T-helper 2 cell treated with Interferon-gamma antibody and Interleukin-4, amounts not matched to agents 5 μg/mL and 100 μg/mL, for 36 hours (primary cell): Measurements from ENCODE around the gene PLK5.
A peak's percentile ranks its signal among the peaks of the same experiment; 100 is the strongest.
"Not testable (repeated sequence)": the region's sequence is repeated elsewhere in the genome, so short reads cannot be mapped to it uniquely, and the experiment has no call there.

Experiments
- DNase-seq: peaks from one replicate; pipeline ENCODE4 v3.0.0; 2021; ENCODE audit warnings: low spot score
- H3K27ac Mint-ChIP-seq: one replicate; pipeline ENCODE4 v1.8.0; 2021; ENCODE audit warnings: mild to moderate bottlenecking, mixed read lengths
- H3K27me3 Mint-ChIP-seq: one replicate; pipeline ENCODE4 v1.8.0; 2021; ENCODE audit warnings: low read depth, mixed read lengths
- H3K36me3 Mint-ChIP-seq: one replicate; pipeline ENCODE4 v1.8.0; 2021; ENCODE audit warnings: low read depth, mixed read lengths
- H3K4me1 Mint-ChIP-seq: one replicate; pipeline ENCODE4 v1.8.0; 2021; ENCODE audit warnings: low read depth, mixed read lengths
- H3K4me3 Mint-ChIP-seq: one replicate; pipeline ENCODE4 v1.8.0; 2022; ENCODE audit warnings: mild to moderate bottlenecking, moderate library complexity, mixed read lengths
- H3K9me3 Mint-ChIP-seq: one replicate; pipeline ENCODE4 v1.8.0; 2021; ENCODE audit warnings: mixed read lengths

The PLK5 gene

DNA sequence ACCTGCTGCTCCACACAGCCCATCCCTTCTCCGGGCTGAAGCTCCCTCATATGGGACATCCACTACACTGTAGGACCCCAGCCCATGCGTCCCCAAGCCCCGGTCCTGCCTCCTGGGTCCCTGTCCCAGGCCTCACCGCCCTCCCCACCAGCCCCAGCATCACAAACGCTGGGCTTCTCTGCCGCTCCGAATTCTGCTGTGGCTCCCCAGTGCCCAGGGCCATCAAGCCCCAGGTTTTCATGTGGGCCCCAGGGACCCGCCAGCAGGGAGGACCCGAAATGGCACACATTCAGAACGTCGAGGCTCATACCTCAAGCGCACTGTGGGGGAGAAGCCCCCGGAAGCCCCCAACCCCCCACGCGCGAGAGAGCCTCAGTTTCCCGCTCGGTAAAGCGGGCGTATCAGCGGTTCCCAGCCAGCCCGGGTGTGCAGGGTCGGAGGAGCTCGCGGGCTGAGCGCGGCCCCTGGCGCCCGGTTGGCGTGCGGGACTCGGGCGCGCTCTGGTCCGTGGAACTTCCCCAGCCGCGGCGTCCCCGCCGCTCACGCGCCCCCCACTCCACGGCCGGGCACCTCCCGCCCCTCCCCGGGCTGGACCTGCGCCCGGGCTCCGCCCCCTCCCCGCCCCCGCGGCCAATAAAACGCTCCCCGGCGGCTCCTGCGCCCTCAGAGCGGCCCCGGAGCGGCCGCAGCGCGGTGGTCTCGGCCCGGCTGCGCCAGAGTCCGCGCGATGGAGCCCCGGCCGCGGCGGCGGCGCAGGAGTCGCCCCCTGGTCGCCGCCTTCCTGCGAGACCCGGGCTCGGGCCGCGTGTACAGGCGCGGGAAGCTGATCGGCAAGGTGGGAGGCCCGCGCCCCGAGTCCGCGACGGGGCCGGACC is at the start of gene PLK5:
TSS of gene PLK5 (plus strand) at position 666 of the 875 bp plus-strand sequence. CDS start 2,920 bp downstream, outside the sequence.
- H3K4me3 Mint-ChIP-seq: no peak within 1 kb of the TSS
- no peak for DNase-seq
- peaks cover 22% of the 10 kb centered on the region for H3K27me3 Mint-ChIP-seq
- H3K36me3 Mint-ChIP-seq: no peaks in the 10 kb centered on the region
- H3K9me3 Mint-ChIP-seq: no peaks in the 10 kb centered on the region
- H3K4me1 Mint-ChIP-seq: peaks cover 3% of the 10 kb centered on the region
- H3K27ac Mint-ChIP-seq: no peak within 1 kb of the TSS

DNA sequence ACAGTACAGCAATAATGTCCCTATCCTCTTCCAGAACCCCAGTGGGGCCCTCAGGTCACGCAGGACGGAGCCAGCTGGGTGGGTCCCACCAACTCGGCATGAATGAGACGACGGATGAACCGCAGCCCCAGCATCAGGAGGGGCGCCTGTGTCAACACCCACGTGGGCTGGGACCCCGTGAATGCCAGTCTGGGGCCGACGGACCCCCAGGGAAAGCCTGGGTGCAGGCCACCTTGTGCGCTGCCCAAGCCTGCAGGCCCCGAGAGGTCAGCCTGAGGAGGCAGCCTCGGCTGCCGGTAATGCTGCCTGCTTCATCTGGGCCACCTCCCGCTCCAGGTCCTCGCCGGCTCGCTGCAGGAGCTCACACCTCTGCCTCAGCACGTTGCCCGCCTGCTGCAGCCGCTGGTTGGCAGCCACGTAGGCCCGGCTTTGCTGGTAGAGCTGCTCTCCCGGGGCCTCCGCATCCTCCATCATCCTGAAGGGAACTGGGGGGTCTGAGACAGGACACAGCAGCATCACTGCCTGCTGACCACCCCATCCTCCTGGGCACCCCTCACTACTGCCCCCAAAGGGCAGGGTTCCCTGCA is 49.0 kb upstream of the PLK5 start:
- H3K9me3 Mint-ChIP-seq: no peaks in the 10 kb centered on the region
- no peak for DNase-seq
- peaks cover 6% of the 10 kb centered on the region for H3K36me3 Mint-ChIP-seq
- H3K27ac Mint-ChIP-seq: no peak overlapping the region
- no peak overlapping the region for H3K4me3 Mint-ChIP-seq
- H3K4me1 Mint-ChIP-seq: peaks cover 8% of the 10 kb centered on the region
- H3K27me3 Mint-ChIP-seq: peaks cover 15% of the 10 kb centered on the region

DNA sequence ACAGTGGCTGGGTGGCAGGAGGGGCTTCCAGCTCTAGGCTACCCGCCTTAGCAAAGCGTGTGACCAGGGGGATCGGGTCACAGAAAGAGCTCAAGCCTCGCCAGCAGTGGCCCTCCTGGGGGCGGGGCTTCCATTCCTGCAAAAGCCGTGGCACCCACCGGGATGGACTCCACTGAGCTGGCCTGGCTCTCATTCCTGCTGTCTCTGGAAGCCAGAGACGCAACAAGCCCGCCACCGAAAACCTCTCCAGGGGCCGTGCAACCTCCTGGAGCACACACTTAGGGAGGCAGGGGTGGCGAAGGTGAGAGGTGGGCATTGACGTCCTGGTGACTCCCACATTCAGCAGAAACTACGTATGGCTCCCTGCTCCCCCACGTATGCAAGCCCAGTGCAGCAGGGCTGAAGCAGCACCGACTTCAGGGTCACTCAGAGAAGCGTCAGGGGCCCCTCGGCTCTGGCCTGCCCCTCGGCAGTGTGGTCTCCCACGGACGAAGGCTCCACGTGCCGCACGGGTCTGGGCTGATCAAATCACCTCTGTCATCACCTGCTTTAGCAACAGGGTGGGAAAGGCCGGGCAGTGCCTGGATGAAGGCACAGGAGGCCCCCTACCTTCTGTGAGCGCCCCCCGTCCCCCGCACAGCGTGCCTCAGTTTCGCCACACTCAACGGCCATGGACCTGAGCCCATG is 48.0 kb upstream of the PLK5 start:
- no peaks in the 10 kb centered on the region for H3K9me3 Mint-ChIP-seq
- peaks cover 12% of the 10 kb centered on the region for H3K27me3 Mint-ChIP-seq
- DNase-seq: no peak
- peaks cover 6% of the 10 kb centered on the region for H3K36me3 Mint-ChIP-seq
- peaks cover 8% of the 10 kb centered on the region for H3K4me1 Mint-ChIP-seq
- no peak overlapping the region for H3K4me3 Mint-ChIP-seq
- H3K27ac Mint-ChIP-seq: no peak overlapping the region

- not testable (repeated sequence) for DNase-seq, H3K9me3 Mint-ChIP-seq, H3K27ac Mint-ChIP-seq, H3K27me3 Mint-ChIP-seq, H3K4me3 Mint-ChIP-seq, H3K4me1 Mint-ChIP-seq, H3K36me3 Mint-ChIP-seq
These were observed 46.8 kb upstream of the PLK5 start for GRCh38 chr19:1477056-1477455.

DNA sequence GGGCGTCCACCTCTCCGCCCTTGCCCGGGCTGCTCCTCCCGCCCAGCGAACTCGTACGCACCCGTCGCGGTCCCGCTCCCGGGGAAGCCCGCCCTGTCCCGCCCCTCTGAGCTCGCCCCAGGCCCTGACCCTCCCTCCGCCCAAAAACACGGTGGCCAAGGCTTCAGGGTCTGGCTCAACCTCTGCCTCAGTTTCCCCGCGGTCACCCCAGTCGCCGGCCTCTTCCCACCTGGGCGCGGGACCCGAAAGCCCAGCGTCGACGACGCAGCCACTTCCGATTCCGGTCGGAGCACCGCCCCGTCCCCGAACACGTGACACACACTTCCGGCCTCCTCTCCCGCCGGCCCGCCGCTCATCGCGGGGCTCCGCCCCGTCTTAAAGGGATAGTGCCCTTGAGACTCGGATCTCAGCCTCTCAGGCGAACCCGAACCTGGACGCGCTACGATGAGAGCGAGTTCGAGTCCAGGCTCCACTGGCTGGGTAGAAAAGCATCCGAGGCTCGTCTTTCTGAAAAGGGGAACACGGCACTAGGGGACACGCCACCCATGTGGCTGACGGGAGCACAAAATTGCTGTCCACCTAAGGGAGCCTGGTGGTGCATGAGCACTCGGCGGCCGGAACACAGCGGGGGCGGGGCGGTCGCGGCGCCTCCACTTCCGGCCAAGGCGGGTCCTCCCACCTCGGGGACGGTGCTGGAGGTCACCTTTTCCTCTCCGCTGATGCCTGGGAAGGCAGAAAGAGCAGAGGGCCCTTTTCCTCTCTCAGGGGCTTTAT is 44.8 kb upstream of the PLK5 start, which contains the start of gene C19orf25:
TSS of gene C19orf25 (minus strand) at position 282 of the 774 bp plus-strand sequence. CDS start 312 bp downstream, outside the sequence.
- peaks cover 6% of the 10 kb centered on the region for H3K36me3 Mint-ChIP-seq
- H3K4me1 Mint-ChIP-seq: peaks cover 8% of the 10 kb centered on the region
- H3K4me3 Mint-ChIP-seq: peak within 1 kb of the TSS; percentile 99
- H3K27ac Mint-ChIP-seq: peak within 1 kb of the TSS; percentile 98
- H3K27me3 Mint-ChIP-seq: no peaks in the 10 kb centered on the region
- H3K9me3 Mint-ChIP-seq: no peaks in the 10 kb centered on the region
- DNase-seq: peak; percentile 92

GRCh38 chr19:1481224-1481892 is 42.5 kb upstream of the PLK5 start:
- no peak overlapping the region for H3K4me3 Mint-ChIP-seq
- no peak overlapping the region for H3K27ac Mint-ChIP-seq
- peaks cover 8% of the 10 kb centered on the region for H3K4me1 Mint-ChIP-seq
- no peaks in the 10 kb centered on the region for H3K27me3 Mint-ChIP-seq
- H3K9me3 Mint-ChIP-seq: no peaks in the 10 kb centered on the region
- peaks cover 6% of the 10 kb centered on the region for H3K36me3 Mint-ChIP-seq
- DNase-seq: no peak

DNA sequence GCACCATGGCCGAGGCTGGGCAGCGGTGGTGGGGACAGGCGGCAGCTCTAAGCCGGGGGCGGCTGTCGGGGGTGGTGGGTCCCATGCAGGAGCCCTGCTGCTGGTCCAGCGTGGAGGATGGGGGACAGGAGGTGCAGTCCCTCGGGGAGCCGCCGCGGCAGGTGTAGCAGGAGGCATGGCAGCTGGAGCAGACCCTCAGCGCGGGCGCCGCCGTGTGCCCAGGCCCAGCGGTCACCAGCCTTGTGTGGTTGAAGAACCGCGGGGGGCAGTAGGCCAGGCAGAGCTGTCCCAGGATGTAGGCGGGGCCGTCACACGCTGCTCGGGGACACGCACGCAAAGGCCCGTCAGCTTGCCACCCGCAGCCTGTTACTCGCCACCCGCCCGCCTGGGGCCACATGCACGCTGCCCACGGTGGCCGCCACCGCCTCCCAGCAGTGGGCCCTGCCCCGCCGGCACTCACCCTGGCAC is 42.0 kb upstream of the PLK5 start:
- Mint-ChIP-seq H3K4me1 (peaks cover 8% of the 10 kb centered on the region), H3K27me3 (no peaks in the 10 kb centered on the region), H3K27ac (no peak overlapping the region), H3K4me3 (no peak overlapping the region), H3K36me3 (peaks cover 6% of the 10 kb centered on the region), H3K9me3 (no peaks in the 10 kb centered on the region)
- no peak for DNase-seq

DNA sequence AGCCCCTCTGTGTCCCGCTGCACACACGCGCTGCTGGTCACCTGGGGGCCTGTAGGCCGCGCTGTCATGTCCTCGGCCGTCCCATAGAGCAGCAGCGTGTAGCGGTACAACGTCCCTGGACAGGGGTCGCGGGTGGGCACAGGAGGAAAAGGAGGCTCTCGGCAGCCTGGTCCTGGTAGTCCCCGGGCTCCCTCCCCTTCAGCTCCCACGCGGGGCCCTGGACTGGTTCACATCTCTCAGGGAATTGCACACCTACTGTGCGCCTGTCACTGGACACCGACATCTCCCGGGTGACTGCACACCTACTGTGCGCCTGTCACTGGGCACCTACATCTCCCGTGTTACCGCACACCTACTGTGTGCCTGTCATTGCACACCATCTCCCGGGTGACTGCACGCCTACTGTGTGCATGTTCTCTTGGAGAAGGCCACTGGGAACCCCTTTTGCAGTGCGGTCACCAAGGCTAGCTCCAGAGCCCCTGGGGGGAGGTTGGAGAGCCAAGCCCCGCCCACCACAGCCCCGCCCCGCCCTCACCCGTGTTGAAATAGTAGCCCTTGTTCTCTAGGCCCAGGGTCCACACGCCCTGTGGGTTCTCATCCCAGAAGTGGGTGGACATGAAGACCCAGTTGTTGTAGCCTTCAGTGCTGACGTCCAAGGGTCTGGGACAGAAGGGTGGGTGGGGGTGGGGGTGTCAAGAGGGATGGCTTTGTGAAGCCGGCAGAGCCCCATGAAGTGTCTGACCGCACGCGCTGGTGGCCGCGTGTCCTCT is 41.3 kb upstream of the PLK5 start:
- H3K36me3 Mint-ChIP-seq: peaks cover 2% of the 10 kb centered on the region

GRCh38 chr19:1483131-1483978 is 40.5 kb upstream of the PLK5 start:
- Mint-ChIP-seq H3K27me3 (no peaks in the 10 kb centered on the region), H3K4me3 (no peak overlapping the region), H3K4me1 (peaks cover 4% of the 10 kb centered on the region)

More for the DNA sequence above, 41.3 kb upstream of the PLK5 start:
- no peaks in the 10 kb centered on the region for H3K27me3 Mint-ChIP-seq
- H3K4me1 Mint-ChIP-seq: peaks cover 4% of the 10 kb centered on the region
- no peak for DNase-seq
- H3K4me3 Mint-ChIP-seq: no peak overlapping the region
- no peaks in the 10 kb centered on the region for H3K9me3 Mint-ChIP-seq
- H3K27ac Mint-ChIP-seq: no peak overlapping the region

GRCh38 chr19:1483979-1484428 is 39.9 kb upstream of the PLK5 start:
- no peaks in the 10 kb centered on the region for H3K9me3 Mint-ChIP-seq
- H3K36me3 Mint-ChIP-seq: peaks cover under 1% of the 10 kb centered on the region
- no peak for DNase-seq
- H3K27me3 Mint-ChIP-seq: no peaks in the 10 kb centered on the region
- H3K4me3 Mint-ChIP-seq: no peak overlapping the region
- H3K4me1 Mint-ChIP-seq: peaks cover 3% of the 10 kb centered on the region
- no peak overlapping the region for H3K27ac Mint-ChIP-seq

More at GRCh38 chr19:1483131-1483978, 40.5 kb upstream of the PLK5 start:
- no peak overlapping the region for H3K27ac Mint-ChIP-seq
- H3K9me3 Mint-ChIP-seq: no peaks in the 10 kb centered on the region
- DNase-seq: no peak
- H3K36me3 Mint-ChIP-seq: peaks cover 2% of the 10 kb centered on the region

DNA sequence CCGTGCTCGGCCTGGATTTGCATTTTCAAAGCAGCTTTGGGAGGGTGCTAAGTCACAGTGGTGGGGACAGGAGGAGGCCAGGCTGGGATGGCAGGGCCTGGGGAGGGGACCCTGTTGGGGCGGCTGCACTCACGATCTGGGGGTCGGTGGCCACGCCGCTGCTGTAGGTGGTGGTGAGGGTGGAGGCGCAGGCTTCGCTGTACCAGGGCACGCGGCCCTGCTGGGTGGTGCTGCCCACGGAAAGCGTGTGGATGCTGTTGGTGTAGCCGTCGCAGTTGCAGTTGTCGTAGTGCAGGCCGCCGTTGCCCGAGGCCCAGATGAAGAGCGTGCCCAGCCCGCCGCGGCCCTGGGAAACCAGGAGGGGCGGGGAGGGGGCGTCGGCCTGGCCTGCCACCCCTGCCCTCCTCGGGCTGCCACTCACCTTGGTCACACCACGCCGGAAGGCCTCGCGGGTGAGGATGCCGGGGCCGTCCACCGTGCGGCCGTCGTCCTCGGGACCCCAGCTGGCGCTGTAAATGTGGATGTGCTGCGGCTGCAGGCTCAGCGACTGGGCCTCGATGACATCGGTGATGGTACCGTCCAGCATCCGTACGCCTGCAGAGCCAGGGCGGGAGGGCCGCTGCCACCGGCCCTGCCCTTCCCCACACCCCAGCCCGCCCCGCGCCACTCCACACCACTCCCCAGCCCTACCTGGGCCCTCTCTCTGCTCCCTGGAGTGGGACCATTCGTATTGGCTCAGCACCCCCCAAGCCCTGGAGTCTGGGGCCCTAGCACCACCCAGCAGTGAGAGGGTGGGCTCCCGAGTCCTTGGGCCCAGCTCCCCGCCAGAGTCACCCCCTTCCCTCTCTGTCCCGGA is 36.9 kb upstream of the PLK5 start:
- peaks cover 6% of the 10 kb centered on the region for H3K27me3 Mint-ChIP-seq
- H3K4me1 Mint-ChIP-seq: peaks cover 14% of the 10 kb centered on the region
- H3K4me3 Mint-ChIP-seq: no peak overlapping the region
- no peak overlapping the region for H3K27ac Mint-ChIP-seq
- DNase-seq: no peak
- H3K9me3 Mint-ChIP-seq: no peaks in the 10 kb centered on the region
- H3K36me3 Mint-ChIP-seq: no peaks in the 10 kb centered on the region
